Liver (tissue), 3 donors: ENCODE data around the gene EFHB.

Experiments used
- ATF3 ChIP-seq: IDR thresholded peaks from 2 replicates; pipeline ENCODE4 v1.6.1; 2016; ENCODE audit warnings: antibody characterized with exemption
- CTCF ChIP-seq: fragments of 150-350 bp; IDR thresholded peaks from 2 replicates; pipeline ENCODE4 v1.5.1; 2017; ENCODE audit warnings: improper control_type of control experiment, low read depth, low read length; ENCODE audit not compliant: missing input control
- FOXA1 ChIP-seq: IDR thresholded peaks from 2 replicates; pipeline ENCODE4 v1.6.1; 2016; ENCODE audit warnings: antibody characterized with exemption
- GABPA ChIP-seq, 2 donors: IDR thresholded peaks in 1 of 2; conservative IDR thresholded peaks in 1 of 2; 2 replicates each; pipeline ENCODE4 v1.6.1; 2016; ENCODE audit warnings: antibody characterized with exemption in 2 of 2, mild to moderate bottlenecking in 1 of 2, moderate library complexity in 1 of 2
- HNF4A ChIP-seq, 2 donors: conservative IDR thresholded peaks; 2 replicates each; pipeline ENCODE4 v1.6.1; 2016; ENCODE audit warnings: antibody characterized with exemption in 2 of 2, mild to moderate bottlenecking in 2 of 2
- HNF4G ChIP-seq: IDR thresholded peaks from 2 replicates; pipeline ENCODE4 v1.6.1; 2016; ENCODE audit warnings: antibody characterized with exemption
- JUND ChIP-seq, 2 donors: IDR thresholded peaks; 2 replicates each; pipeline ENCODE4 v1.6.1; 2016; ENCODE audit warnings: antibody characterized with exemption in 2 of 2
- MAX ChIP-seq: IDR thresholded peaks from 2 replicates; pipeline ENCODE4 v1.6.1; 2016; ENCODE audit warnings: antibody characterized with exemption
- REST ChIP-seq: IDR thresholded peaks from 2 replicates; pipeline ENCODE4 v1.6.1; 2016; ENCODE audit warnings: antibody characterized with exemption, mild to moderate bottlenecking
- SP1 ChIP-seq: IDR thresholded peaks from 2 replicates; pipeline ENCODE4 v1.6.1; 2018; ENCODE audit warnings: antibody characterized with exemption, mild to moderate bottlenecking
- YY1 ChIP-seq: IDR thresholded peaks from 2 replicates; pipeline ENCODE4 v1.6.1; 2016; ENCODE audit warnings: antibody characterized with exemption, mild to moderate bottlenecking
- ZBTB33 ChIP-seq: IDR thresholded peaks from 2 replicates; pipeline ENCODE4 v1.6.1; 2016; ENCODE audit warnings: antibody characterized with exemption
- donor health status: healthy.
- donor health status: healthy.

GRCh38 chr3:19938295-19938627 is 4.2 kb upstream of the EFHB start:
- TF ChIP-seq CTCF (no peak), FOXA1 (no peak), MAX (no peak), YY1 (no peak), REST (no peak), SP1 (no peak), HNF4A (conservative IDR thresholded peaks at IDR 0.05) (no peak), ZBTB33 (no peak), GABPA (IDR thresholded peaks at IDR 0.05 in 1 of 2, conservative IDR thresholded peaks at IDR 0.05 in 1 of 2) (no peak), ATF3 (no peak), JUND (IDR thresholded peaks at IDR 0.05) (no peak), HNF4G (no peak)
